Sigmoid colon (tissue), 7 donors: ENCODE data around the gene MYO1F. TPM values are rescaled to one million over a fixed set of nuclear protein-coding genes. Genes with fewer than 3 reads are reported as not detected.

Experiments
- DNase-seq: peaks from one replicate; pipeline ENCODE4 v3.0.0-alpha.2; 2019
- H3K27ac ChIP-seq, 4 donors: fragments of 200-600 bp; sonication (generic); one replicate each; pipeline ENCODE4 v1.5.1; 2016 to 2019; ENCODE audit warnings: mild to moderate bottlenecking in 1 of 4
- H3K27me3 ChIP-seq, 3 donors: fragments of 200-600 bp; sonication (generic); one replicate each; pipeline ENCODE4 v1.5.1; 2019; ENCODE audit warnings: mild to moderate bottlenecking in 1 of 3
- H3K36me3 ChIP-seq, 4 donors: fragments of 200-600 bp; sonication (generic); one replicate each; pipeline ENCODE4 v1.5.1; 2016 to 2019
- H3K4me1 ChIP-seq, 4 donors: fragments of 200-600 bp; sonication (generic); one replicate each; pipeline ENCODE4 v1.5.1; 2017 to 2019
- H3K4me3 ChIP-seq, 4 donors: fragments of 200-600 bp; sonication (generic); one replicate each; pipeline ENCODE4 v1.5.1; 2017 to 2019; ENCODE audit warnings: mild to moderate bottlenecking in 2 of 4, moderate library complexity in 1 of 4
- H3K9me3 ChIP-seq, 4 donors: fragments of 200-600 bp in 3 of 4; sonication (generic) in 3 of 4; one replicate each; pipeline versions ENCODE4 v1.5.1 to v1.6.1; 2013 to 2019
- EP300 ChIP-seq, 4 donors: sonication (generic); formaldehyde crosslinking; IDR thresholded peaks; one replicate each; pipeline ENCODE4 v1.6.1; 2017; ENCODE audit warnings: antibody characterized with exemption in 4 of 4
- POLR2A ChIP-seq, 2 donors: fragments of 450-650 bp; IDR thresholded peaks; one replicate each; pipeline ENCODE4 v1.6.1; 2016; ENCODE audit warnings: antibody characterized with exemption in 2 of 2, mild to moderate bottlenecking in 2 of 2, moderate library complexity in 2 of 2
- POLR2AphosphoS5 ChIP-seq, 4 donors: sonication (generic); formaldehyde crosslinking; IDR thresholded peaks; one replicate each; pipeline ENCODE4 v1.6.1; 2017; ENCODE audit warnings: antibody characterized with exemption in 4 of 4
- WGBS, 2 donors: extraction: QIAGEN DNeasy Blood & Tissue Kit; methylation state at CpG; one replicate each; pipeline ENCODE4 v1.1.7; 2013; 5-methylcytosine and 5-hydroxymethylcytosine counted together
- intact Hi-C: fragments of 100-400 bp; cut with DNase I; formaldehyde crosslinking; loops from one replicate; pipeline ENCODE4 v1.15.1; 2023
- polyA plus RNA-seq, 3 donors: library from polyadenylated mRNA; stranded (reverse); fragments of 200-250 nt; gene quantifications; one replicate each; pipeline ENCODE4 v1.2.3, GENCODE V29; 2013
- total RNA-seq, 4 donors: library from RNA; depleted of rRNA; stranded (reverse); fragments of >200 nt; gene quantifications; one replicate each; pipeline ENCODE4 v1.1.0, GENCODE V29; 2016
- TF ChIP-seq, protein P1 (sequence below), 4 experiments: fragments of 450-650 bp in 3 of 4; fragments of 200-600 bp in 1 of 4; IDR thresholded peaks; one replicate each; pipeline ENCODE4 v1.5.1; 2016 to 2019; ENCODE audit warnings: antibody characterized with exemption in 4 of 4, mild to moderate bottlenecking in 3 of 4, moderate library complexity in 2 of 4
- donor health status: healthy with polysubstance abuse.
- donor health status: Bipolar disorder and iron deficiency.
- donor health status: healthy.

Gene MYO1F
- total and polyA plus RNA-seq, 7 donors, result 6.6 to 19.4 (median 10.2) TPM

DNA sequence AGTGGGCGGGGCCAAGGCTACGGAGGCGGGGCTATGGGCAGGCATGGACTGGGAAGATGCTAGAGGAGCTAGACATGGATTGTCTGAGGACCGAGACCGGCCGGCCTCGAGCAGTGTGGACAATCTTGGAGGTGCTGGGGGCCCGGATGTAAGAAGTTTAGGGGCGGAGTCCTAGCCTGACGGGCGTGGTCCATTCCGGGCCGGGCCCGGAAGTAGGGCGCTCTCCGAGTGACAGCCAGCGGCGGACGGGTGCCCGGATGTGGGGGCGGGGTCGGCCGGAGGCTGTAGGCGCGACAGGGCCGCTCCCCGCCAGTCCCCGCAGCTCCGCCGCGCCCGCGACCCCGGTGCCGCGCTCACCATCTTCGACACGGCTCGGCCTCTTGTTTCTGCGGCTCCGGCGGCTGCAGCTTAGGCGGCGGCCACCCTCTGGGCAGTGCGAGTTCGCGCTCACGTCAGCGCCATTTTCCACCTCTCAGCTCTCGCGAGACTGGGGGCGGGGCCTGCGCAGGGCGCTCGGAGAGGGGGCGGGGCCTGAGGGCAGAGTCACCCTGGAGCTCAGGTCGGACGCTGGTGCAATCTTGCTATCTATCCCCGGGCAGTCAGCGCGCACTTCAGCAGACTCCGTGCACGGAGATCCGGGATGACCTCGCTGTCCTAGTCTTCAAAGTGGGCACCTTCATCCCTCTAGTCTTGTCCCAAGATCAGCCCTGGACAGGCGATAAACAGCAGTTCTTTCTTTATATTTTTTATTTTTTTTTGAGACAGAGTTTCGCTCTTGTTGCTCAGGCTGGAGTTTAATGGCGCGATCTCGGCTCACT lies 63.3 kb downstream of the MYO1F start, which contains the start of gene ZNF414:
ZNF414 (minus strand) TSS at position 481 of the 818 bp plus-strand sequence; CDS start at position 360, 121 bp downstream.
- intact Hi-C loops, result loop anchor here (1.0 to 2.0 kb wide), 2 partner anchors 11 to 69 kb away; partner anchors contain the start of gene HNRNPM
- no peaks in the 10 kb centered on the region for H3K9me3 ChIP-seq

DNA sequence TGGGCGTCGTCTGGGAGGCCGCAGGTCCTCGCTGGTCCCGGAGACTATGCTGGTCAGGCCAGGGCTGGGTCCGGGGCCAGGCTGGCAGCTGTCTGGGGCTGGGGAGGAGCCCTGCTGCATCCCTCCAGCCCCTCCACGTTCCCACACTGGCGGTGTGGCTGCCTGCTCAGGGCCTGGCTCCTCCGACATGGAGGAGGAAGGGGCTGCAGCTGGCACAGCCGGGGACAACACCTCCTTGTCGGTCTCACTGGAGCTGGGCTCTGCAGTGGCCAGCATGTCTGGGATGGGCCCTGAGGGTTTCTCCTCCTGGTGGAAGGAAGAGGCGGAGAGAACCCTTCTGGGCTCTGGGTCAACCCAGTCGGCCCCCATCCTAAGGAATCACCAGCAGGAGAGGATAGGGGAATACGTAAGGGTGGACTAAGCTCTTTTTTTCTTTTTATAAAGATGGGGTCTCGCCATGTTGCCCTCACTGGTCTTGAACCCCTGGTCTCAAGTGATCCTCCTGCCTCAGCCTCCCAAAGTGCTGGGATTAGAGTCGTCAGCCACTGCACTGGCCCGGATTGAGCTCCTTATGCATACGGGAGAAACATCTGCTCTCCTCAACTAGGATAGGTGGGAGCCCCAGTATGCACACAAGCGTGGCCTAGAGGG lies 64.1 kb downstream of the MYO1F start:
- intact Hi-C loops, result no loop called here

More for the DNA sequence above, 63.3 kb downstream of the MYO1F start, which contains the start of gene ZNF414:
- 0 to 1% methylated on average over 70 of the region's 70 CpGs for WGBS, 2 donors
- peak within 1 kb of the TSS; percentile 93 to 99 (median 98) for H3K27ac ChIP-seq
- TF ChIP-seq POLR2AphosphoS5 (IDR thresholded peaks at IDR 0.05) (peak; percentile 95 to 97 (median 96)), POLR2A (IDR thresholded peaks at IDR 0.05) (peak; percentile 83 to 93), EP300 (IDR thresholded peaks at IDR 0.05) (peak in 1 of 4 donors; percentile 53)
- TF ChIP-seq, protein P1, sequence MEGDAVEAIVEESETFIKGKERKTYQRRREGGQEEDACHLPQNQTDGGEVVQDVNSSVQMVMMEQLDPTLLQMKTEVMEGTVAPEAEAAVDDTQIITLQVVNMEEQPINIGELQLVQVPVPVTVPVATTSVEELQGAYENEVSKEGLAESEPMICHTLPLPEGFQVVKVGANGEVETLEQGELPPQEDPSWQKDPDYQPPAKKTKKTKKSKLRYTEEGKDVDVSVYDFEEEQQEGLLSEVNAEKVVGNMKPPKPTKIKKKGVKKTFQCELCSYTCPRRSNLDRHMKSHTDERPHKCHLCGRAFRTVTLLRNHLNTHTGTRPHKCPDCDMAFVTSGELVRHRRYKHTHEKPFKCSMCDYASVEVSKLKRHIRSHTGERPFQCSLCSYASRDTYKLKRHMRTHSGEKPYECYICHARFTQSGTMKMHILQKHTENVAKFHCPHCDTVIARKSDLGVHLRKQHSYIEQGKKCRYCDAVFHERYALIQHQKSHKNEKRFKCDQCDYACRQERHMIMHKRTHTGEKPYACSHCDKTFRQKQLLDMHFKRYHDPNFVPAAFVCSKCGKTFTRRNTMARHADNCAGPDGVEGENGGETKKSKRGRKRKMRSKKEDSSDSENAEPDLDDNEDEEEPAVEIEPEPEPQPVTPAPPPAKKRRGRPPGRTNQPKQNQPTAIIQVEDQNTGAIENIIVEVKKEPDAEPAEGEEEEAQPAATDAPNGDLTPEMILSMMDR (IDR thresholded peaks at IDR 0.05), result no peak
- H3K4me3 ChIP-seq, result peak within 1 kb of the TSS; percentile 66 to 82 (median 78)
- H3K4me1 ChIP-seq, result peaks cover 0 to 31% (median 27%) of the 10 kb centered on the region in 4 donors
- peaks cover 0 to 13% (median 0%) of the 10 kb centered on the region in 4 donors for H3K36me3 ChIP-seq
- peak; percentile 99 for DNase-seq
- no peaks in the 10 kb centered on the region for H3K27me3 ChIP-seq

DNA sequence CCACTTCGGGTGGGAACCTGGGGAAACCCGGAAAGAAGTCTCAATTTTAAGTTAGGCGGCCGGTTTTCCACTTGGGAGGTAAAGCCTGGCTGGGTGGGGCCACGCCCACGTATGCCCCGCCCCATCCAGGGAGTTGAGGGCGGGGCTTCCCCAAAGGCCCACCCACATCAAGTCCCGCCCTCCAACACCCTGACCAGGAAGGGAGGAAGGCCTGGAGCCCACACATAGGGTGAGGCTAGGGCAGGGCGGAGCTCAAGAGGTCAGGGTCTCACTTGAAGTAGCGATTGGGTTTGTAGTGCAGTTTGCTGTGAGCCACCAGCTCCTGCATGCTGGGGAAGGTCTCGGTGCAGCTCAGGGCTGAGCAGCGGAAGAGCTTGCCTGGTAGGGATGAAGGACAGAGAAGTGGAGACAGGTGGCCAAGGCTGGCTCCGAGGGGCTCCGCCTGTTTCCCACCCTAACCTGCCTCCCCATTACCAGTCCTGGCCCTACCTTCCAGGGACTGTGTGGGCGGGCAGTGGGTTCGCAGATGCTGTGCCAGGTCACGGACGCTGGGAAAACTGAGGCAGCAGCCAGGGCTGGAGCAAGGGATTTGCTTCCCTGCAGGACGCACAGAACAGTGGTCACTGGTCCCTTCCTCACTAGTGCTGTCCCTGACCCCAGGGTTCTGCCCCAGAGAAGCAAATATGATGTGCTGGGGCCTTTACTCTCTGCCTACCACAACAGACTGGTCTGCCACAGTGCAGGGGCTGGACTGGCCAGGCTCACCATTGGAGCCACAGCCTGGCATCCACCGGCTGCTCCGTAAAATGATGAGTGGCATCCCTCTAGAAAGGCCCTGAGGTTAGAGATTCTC lies 64.9 kb downstream of the MYO1F start:
- no peak for DNase-seq
- WGBS, 2 donors, result 80 to 85% methylated on average over 22 of the region's 22 CpGs
- TF ChIP-seq POLR2A (IDR thresholded peaks at IDR 0.05) (no peak), POLR2AphosphoS5 (IDR thresholded peaks at IDR 0.05) (no peak), EP300 (IDR thresholded peaks at IDR 0.05) (no peak)
- TF ChIP-seq, protein P1 (IDR thresholded peaks at IDR 0.05), result no peak
- H3K9me3 ChIP-seq, result no peaks in the 10 kb centered on the region
- H3K27ac ChIP-seq, result peak overlapping the region; percentile 93 to 99 (median 98)
- peaks cover 0 to 13% (median 0%) of the 10 kb centered on the region in 4 donors for H3K36me3 ChIP-seq
- H3K4me1 ChIP-seq, result peaks cover 0 to 31% (median 27%) of the 10 kb centered on the region in 4 donors
- H3K4me3 ChIP-seq, result no peak overlapping the region
- intact Hi-C loops, result no loop called here
- H3K27me3 ChIP-seq, result no peaks in the 10 kb centered on the region

More for the DNA sequence above, 64.1 kb downstream of the MYO1F start:
- Histone ChIP-seq H3K27ac (peak overlapping the region; percentile 93 to 99 (median 98)), H3K9me3 (no peaks in the 10 kb centered on the region), H3K4me3 (peak overlapping the region; percentile 11 to 82 (median 73)), H3K4me1 (peaks cover 0 to 31% (median 27%) of the 10 kb centered on the region in 4 donors), H3K36me3 (peaks cover 0 to 13% (median 0%) of the 10 kb centered on the region in 4 donors), H3K27me3 (no peaks in the 10 kb centered on the region)
- DNase-seq, result no peak
- TF ChIP-seq POLR2A (IDR thresholded peaks at IDR 0.05) (no peak), POLR2AphosphoS5 (IDR thresholded peaks at IDR 0.05) (no peak), EP300 (IDR thresholded peaks at IDR 0.05) (no peak)
- TF ChIP-seq, protein P1 (IDR thresholded peaks at IDR 0.05), result no peak
- 65 to 69% methylated on average over 19 of the region's 19 CpGs for WGBS, 2 donors

DNA sequence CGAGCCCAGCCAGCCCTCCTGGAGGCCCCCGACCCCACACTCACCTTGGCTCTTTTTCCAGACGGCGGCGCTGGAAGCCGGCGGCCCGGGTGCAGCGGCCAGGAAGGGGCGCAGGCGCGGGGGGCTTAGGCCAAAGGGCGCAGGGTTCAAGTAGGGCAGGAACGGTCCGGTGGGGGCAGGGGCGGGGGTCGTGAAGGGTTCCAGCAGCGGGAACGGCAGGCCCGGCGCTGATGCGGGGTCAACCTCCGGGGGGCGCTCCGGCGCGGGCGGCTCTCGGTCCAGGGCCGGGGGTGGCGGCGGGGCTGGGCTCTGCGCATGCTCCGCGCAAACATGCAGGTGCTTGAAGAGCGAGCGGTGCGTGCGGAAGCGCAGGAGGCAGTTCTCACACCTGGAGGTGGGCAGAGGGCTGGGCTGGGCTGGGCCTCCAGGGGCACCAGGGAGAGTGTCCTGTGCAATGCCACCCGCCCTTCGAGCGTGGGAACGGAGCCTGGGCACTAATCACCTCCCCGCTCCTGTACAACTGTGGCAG lies 65.6 kb downstream of the MYO1F start:
- Histone ChIP-seq H3K27ac (no peak overlapping the region), H3K4me1 (peaks cover 0 to 34% (median 29%) of the 10 kb centered on the region in 4 donors), H3K27me3 (no peaks in the 10 kb centered on the region), H3K9me3 (no peaks in the 10 kb centered on the region), H3K4me3 (no peak overlapping the region), H3K36me3 (peaks cover 0 to 13% (median 0%) of the 10 kb centered on the region in 4 donors)
- WGBS, 2 donors, result 83% methylated on average over 45 of the region's 45 CpGs
- no peak for DNase-seq
- no peak for TF ChIP-seq EP300 (IDR thresholded peaks at IDR 0.05)
- intact Hi-C loops, result no loop called here
